ENCODE results near the gene CADPS2.

GRCh38 chr7:122468945-122469344 lies 417.3 kb downstream of the CADPS2 start:
- TF ChIP-seq CTCF (IDR thresholded peaks at IDR 0.05; ENCODE audit: low read depth, low read length, missing input control) (no peak), GABPA (IDR thresholded peaks at IDR 0.05 in 1 of 2, conservative IDR thresholded peaks at IDR 0.05 in 1 of 2) (no peak), MAX (IDR thresholded peaks at IDR 0.05) (no peak), TAF1 (conservative IDR thresholded peaks at IDR 0.05) (no peak), JUND (IDR thresholded peaks at IDR 0.05) (no peak), REST (IDR thresholded peaks at IDR 0.05) (no peak), HNF4A (conservative IDR thresholded peaks at IDR 0.05) (no peak), YY1 (IDR thresholded peaks at IDR 0.05) (no peak), RAD21 (IDR thresholded peaks at IDR 0.05) (no peak), ATF3 (IDR thresholded peaks at IDR 0.05) (no peak), RXRA (IDR thresholded peaks at IDR 0.05) (no peak)

Data from liver (tissue), 3 donors.